Left lung (tissue), 10 donors: ENCODE data around the gene MICAL2. TPM values are rescaled to one million over a fixed set of nuclear protein-coding genes. Genes with fewer than 3 reads are reported as not detected.

Experiments used
- ATAC-seq: fragments of 200-7000 bp; cut with Tn5 transposase; one replicate; pipeline ENCODE4 v1.9.1; 2020; ENCODE audit warnings: moderate library complexity
- DNase-seq, 4 donors: peaks; one replicate each; pipeline ENCODE4 v3.0.0-alpha.2; 2013 to 2020
- H3K27ac ChIP-seq, 2 donors: fragments of 200-600 bp; sonication (generic) in 1 of 2; one replicate each; pipeline versions ENCODE4 v1.5.0 to v1.8.0; 2020 to 2021
- H3K27me3 ChIP-seq, 2 donors: fragments of 200-600 bp; sonication (generic) in 1 of 2; one replicate each; pipeline versions ENCODE4 v1.5.0 to v1.8.0; 2020 to 2021
- H3K36me3 ChIP-seq, 2 donors: fragments of 200-600 bp; sonication (generic) in 1 of 2; one replicate each; pipeline versions ENCODE4 v1.5.0 to v1.8.0; 2020 to 2021
- H3K4me1 ChIP-seq, 2 donors: fragments of 200-600 bp; one replicate each; pipeline ENCODE4 v1.8.0; 2021
- H3K4me3 ChIP-seq, 2 donors: fragments of 200-600 bp; sonication (generic) in 1 of 2; one replicate each; pipeline versions ENCODE4 v1.5.0 to v1.8.0; 2020 to 2021; ENCODE audit warnings: mild to moderate bottlenecking in 1 of 2
- H3K9me3 ChIP-seq, 2 donors: fragments of 200-600 bp; sonication (generic) in 1 of 2; one replicate each; pipeline versions ENCODE4 v1.5.0 to v1.8.0; 2020 to 2021
- CTCF ChIP-seq, 2 donors: fragments of 200-600 bp; sonication (generic) in 1 of 2; IDR thresholded peaks; one replicate each; pipeline versions ENCODE4 v1.5.0 to v1.8.0; 2021; ENCODE audit warnings: antibody characterized with exemption in 2 of 2
- intact Hi-C, 2 donors: fragments of 100-400 bp; cut with DNase I; formaldehyde crosslinking; loops; one replicate each; pipeline versions ENCODE4 v1.11.2 to v1.14.2; 2022
- polyA plus RNA-seq, 6 donors: library from polyadenylated mRNA; unstranded; fragments of 120-200 nt; gene quantifications; one replicate each; pipeline ENCODE4 v1.2.1, GENCODE V29; 2013; ENCODE audit not compliant: insufficient read length in 6 of 6
- total RNA-seq, 2 donors: library from RNA; stranded (reverse); fragmentation: NEBNext Ultra II Directional; extraction: Animal tissue kit (Norgen Biotek cat#: 25700); gene quantifications; one replicate each; pipeline ENCODE4 v1.2.1, GENCODE V29; 2021
- donor health status: DM: no; HTN: yes; CAD: no.
- donor health status: DM: no; HTN: no; CAD: no.

MICAL2 gene
- total and polyA plus RNA-seq, 8 donors, result 49.8 to 293 (median 89.4) TPM

- no peak for TF ChIP-seq CTCF (IDR thresholded peaks at IDR 0.05)
- ATAC-seq, result no peak
Measured at GRCh38 chr11:12073886-12074285, 36.5 kb upstream of the MICAL2 start.

GRCh38 chr11:12074529-12075195 lies 35.7 kb upstream of the MICAL2 start:
- no peak for ATAC-seq
- Histone ChIP-seq H3K36me3 (no peaks in the 10 kb centered on the region), H3K27me3 (no peaks in the 10 kb centered on the region), H3K4me1 (peaks cover under 1 to 6% of the 10 kb centered on the region in 2 donors), H3K9me3 (no peaks in the 10 kb centered on the region), H3K27ac (no peak overlapping the region), H3K4me3 (no peak overlapping the region)
- DNase-seq, result no peak
- intact Hi-C loops, result loop anchor here in 1 of 2 donors (5.0 kb wide), 1 partner anchor 178 kb away; no protein-coding TSS in a partner anchor
- TF ChIP-seq CTCF (IDR thresholded peaks at IDR 0.05), result no peak

More at GRCh38 chr11:12073886-12074285, 36.5 kb upstream of the MICAL2 start:
- Histone ChIP-seq H3K9me3 (no peaks in the 10 kb centered on the region), H3K27me3 (no peaks in the 10 kb centered on the region), H3K4me3 (no peak overlapping the region), H3K36me3 (no peaks in the 10 kb centered on the region), H3K27ac (no peak overlapping the region), H3K4me1 (peaks cover 0 to 6% of the 10 kb centered on the region in 2 donors)
- no peak for DNase-seq
- intact Hi-C loops, result loop anchor here in 1 of 2 donors (5.0 kb wide), 1 partner anchor 178 kb away; no protein-coding TSS in a partner anchor

GRCh38 chr11:12075291-12075690 lies 35.1 kb upstream of the MICAL2 start:
- Histone ChIP-seq H3K9me3 (no peaks in the 10 kb centered on the region), H3K4me1 (peaks cover 4 to 6% of the 10 kb centered on the region in 2 donors), H3K4me3 (no peak overlapping the region), H3K27me3 (no peaks in the 10 kb centered on the region), H3K27ac (peak overlapping the region; percentile 57 to 66), H3K36me3 (no peaks in the 10 kb centered on the region)
- DNase-seq (no peak), ATAC-seq (no peak)
- intact Hi-C loops, result no loop called here
- TF ChIP-seq CTCF (IDR thresholded peaks at IDR 0.05), result no peak

- peak overlapping the region; percentile 57 to 66 for H3K27ac ChIP-seq
- intact Hi-C loops, result no loop called here
- DNase-seq, result peak in 1 of 4 donors; percentile 68
Measured at GRCh38 chr11:12075822-12076821, 34.3 kb upstream of the MICAL2 start.

More at GRCh38 chr11:12075822-12076821, 34.3 kb upstream of the MICAL2 start:
- no peaks in the 10 kb centered on the region for H3K9me3 ChIP-seq
- peak; percentile 77 for ATAC-seq
- no peak for TF ChIP-seq CTCF (IDR thresholded peaks at IDR 0.05)
- no peak overlapping the region for H3K4me3 ChIP-seq
- peaks cover 4 to 6% of the 10 kb centered on the region in 2 donors for H3K4me1 ChIP-seq
- H3K36me3 ChIP-seq, result no peaks in the 10 kb centered on the region
- H3K27me3 ChIP-seq, result no peaks in the 10 kb centered on the region
